ENCODE measurements around the gene GAB2. TPM values are rescaled to one million over a fixed set of nuclear protein-coding genes. Genes with fewer than 3 reads are reported as not detected.

Gene GAB2
- total RNA-seq, 6 experiments from 2014 or later = 3.8 to 10.2 (median 4.5) TPM

- ATAC-seq = no peak
- no peaks in the 10 kb centered on the region for H3K36me3 ChIP-seq
- H3K4me3 ChIP-seq = no peak overlapping the region
- DNase-seq = no peak
- TF ChIP-seq CTCF (IDR thresholded peaks at IDR 0.05) (no peak), POLR2A (IDR thresholded peaks at IDR 0.05) (no peak)
- no peak overlapping the region for H3K27ac ChIP-seq
- no peaks in the 10 kb centered on the region for H3K27me3 ChIP-seq
- intact Hi-C loops (cut with DNase I) = no loop called here
- H3K4me1 ChIP-seq = no peaks in the 10 kb centered on the region
- no peaks in the 10 kb centered on the region for H3K9me3 ChIP-seq
- 57% methylated on average over 5 of the region's 6 CpGs for WGBS (ENCODE audit: insufficient coverage, low coverage, low lambda C conversion rate, missing lambda C conversion rate)
These were observed 89.7 kb downstream of the GAB2 start for GRCh38 chr11:78327945-78328344.

- H3K4me1 ChIP-seq = no peaks in the 10 kb centered on the region
- H3K27me3 ChIP-seq = no peaks in the 10 kb centered on the region
- no peaks in the 10 kb centered on the region for H3K9me3 ChIP-seq
- 55% methylated on average over 3 of the region's 4 CpGs for WGBS (ENCODE audit: insufficient coverage, low coverage, low lambda C conversion rate, missing lambda C conversion rate)
- H3K4me3 ChIP-seq = no peak overlapping the region
- no peak overlapping the region for H3K27ac ChIP-seq
- no peaks in the 10 kb centered on the region for H3K36me3 ChIP-seq
- TF ChIP-seq CTCF (IDR thresholded peaks at IDR 0.05) (no peak), POLR2A (IDR thresholded peaks at IDR 0.05) (no peak)
- DNase-seq = no peak
- intact Hi-C loops (cut with DNase I) = no loop called here
- no peak for ATAC-seq
These were observed 92.3 kb downstream of the GAB2 start for GRCh38 chr11:78325274-78325781.

- intact Hi-C loops (cut with DNase I) = no loop called here
- TF ChIP-seq CTCF (IDR thresholded peaks at IDR 0.05) (no peak), POLR2A (IDR thresholded peaks at IDR 0.05) (no peak)
- H3K4me3 ChIP-seq = no peak overlapping the region
- no peaks in the 10 kb centered on the region for H3K9me3 ChIP-seq
- H3K4me1 ChIP-seq = no peaks in the 10 kb centered on the region
- ATAC-seq = no peak
- no peak overlapping the region for H3K27ac ChIP-seq
- H3K36me3 ChIP-seq = no peaks in the 10 kb centered on the region
- 67% methylated on average over 6 of the region's 6 CpGs for WGBS (ENCODE audit: insufficient coverage, low coverage, low lambda C conversion rate, missing lambda C conversion rate)
- DNase-seq = no peak
- no peaks in the 10 kb centered on the region for H3K27me3 ChIP-seq
These were observed 94.3 kb downstream of the GAB2 start for GRCh38 chr11:78323363-78323762.

GRCh38 chr11:78319453-78319955, 98.1 kb downstream of the GAB2 start:
- TF ChIP-seq CTCF (IDR thresholded peaks at IDR 0.05) (no peak), POLR2A (IDR thresholded peaks at IDR 0.05) (no peak)
- H3K4me1 ChIP-seq = no peaks in the 10 kb centered on the region
- no peaks in the 10 kb centered on the region for H3K9me3 ChIP-seq
- H3K27me3 ChIP-seq = no peaks in the 10 kb centered on the region
- 61% methylated on average over 2 of the region's 4 CpGs for WGBS (ENCODE audit: insufficient coverage, low coverage, low lambda C conversion rate, missing lambda C conversion rate)
- intact Hi-C loops (cut with DNase I) = no loop called here
- ATAC-seq (peak in 1 of 4 donors; percentile 16), DNase-seq (no peak)
- no peaks in the 10 kb centered on the region for H3K36me3 ChIP-seq
- no peak overlapping the region for H3K4me3 ChIP-seq
- no peak overlapping the region for H3K27ac ChIP-seq
